T follicular helper cell (primary cell): ENCODE results near the gene FARP2.
"Not testable (repeated sequence)": the region's sequence is repeated elsewhere in the genome, so short reads cannot be mapped to it uniquely, and the experiment has no call there.

Experiments used
- DNase-seq: peaks from one replicate; pipeline ENCODE4 v3.0.0-alpha.2; 2020; ENCODE audit warnings: low read depth

Gene FARP2

DNA sequence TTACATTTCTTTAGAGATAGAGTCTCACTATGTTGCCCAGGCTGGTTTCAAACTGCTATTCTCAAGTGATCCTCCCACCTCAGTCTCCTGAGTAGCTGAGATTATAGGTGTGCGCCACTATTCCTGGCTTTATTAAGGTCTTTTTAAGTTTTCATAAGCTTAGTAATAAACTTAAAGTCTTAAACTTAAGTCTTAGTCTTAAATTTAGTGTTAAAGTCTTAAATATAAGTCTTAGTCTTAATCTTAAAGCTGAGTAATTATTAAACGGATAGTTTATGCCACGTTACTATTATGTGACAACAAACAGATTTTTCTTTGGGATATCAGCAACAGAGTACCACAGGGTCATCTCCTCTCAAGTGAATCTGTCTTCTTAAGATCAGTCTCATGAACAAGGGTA, 12.6 kb downstream of the FARP2 start:
- no peak for DNase-seq

GRCh38 chr2:241372361-241372992, 16.4 kb downstream of the FARP2 start:
- DNase-seq = no peak

- DNase-seq = no peak
These were observed 17.4 kb downstream of the FARP2 start for GRCh38 chr2:241373446-241373845.

DNA sequence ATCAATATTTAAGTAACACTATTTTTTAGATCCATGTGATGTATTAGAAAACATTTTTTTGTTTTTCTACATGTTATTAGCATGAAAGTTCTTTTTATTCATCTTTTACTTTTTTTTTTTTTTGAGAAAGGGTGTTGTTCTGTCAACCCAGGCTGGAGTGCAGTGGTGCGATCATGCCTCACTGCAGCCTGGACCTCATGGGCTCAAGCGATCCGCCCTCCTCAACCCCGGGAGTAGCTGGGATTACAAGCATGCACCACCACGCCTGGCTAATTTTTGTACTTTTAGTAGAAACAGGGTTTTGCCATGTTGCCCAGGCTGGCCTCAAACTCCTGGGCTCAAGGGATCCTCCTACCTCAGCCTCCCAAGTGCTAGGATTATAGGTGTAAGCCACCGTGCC, 17.8 kb downstream of the FARP2 start:
- not testable (repeated sequence) for DNase-seq

- DNase-seq = no peak
These were observed 19.2 kb downstream of the FARP2 start for GRCh38 chr2:241375300-241375699.

DNA sequence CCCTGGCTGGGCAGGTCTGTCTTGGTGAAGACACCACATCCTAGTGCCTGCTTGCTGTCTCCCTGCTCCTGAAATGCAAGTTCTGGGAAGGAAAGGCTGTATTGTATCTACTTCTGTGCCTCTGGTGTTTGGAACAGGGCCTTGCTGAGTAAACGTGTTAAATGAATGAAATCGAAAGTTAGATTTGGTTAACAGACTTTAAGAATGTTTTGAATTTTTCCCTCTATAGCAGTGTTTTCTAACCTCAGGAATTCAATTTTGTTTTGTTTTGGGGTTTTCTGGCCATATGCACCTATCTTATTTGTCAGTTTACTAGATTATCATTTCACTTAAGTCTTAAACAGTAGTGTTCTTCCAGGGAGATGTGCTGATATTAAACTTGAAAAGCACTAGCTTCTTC, 20.7 kb downstream of the FARP2 start:
- DNase-seq = no peak

- DNase-seq = no peak
These were observed 22.7 kb downstream of the FARP2 start for GRCh38 chr2:241378816-241379215.

DNA sequence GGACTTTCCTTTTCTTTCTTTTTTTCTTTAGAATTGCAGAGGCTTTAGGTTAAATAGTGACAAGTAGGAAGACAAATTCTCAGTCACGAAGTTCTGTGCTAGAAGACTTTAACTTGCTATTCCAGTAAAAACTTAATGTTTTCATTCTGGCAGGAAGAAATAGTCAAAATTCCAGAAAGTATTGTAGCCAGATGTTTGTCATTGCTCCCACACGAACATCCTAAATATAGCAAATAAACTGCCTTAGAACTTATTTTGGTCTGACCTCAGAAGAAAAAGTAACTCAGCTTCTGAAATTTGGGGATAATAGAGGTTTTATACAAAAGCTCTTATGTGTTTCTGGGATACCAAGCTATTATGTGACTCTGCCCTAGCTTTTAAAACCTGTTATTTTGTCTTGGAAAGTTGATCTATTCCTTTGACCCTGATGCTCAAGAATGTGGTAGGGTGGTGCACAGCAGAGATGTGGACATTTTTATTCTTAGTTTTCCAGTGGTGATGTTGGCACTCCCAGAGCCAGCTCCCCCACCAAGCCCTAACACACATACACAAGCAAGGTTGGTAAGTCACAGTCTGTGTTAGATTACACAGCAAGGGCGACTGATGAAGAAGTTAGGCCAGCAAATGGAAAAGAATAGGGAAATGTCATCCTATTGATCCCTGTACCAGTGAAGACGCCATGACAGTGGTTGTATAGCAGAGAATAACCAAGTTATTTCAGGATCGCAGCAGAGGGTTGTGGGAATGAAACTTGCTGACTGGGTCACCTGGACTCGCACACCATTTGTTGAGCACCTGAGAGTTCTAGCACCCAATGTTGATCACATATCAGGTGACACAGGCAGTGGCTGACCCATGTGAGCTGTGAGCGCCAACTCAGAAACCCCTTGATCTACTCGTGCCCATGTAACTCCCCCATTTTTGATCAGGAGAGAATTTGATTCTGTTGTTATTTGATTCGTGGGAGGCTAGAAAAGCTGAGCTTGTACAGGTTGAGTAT, 23.7 kb downstream of the FARP2 start:
- DNase-seq = no peak

DNA sequence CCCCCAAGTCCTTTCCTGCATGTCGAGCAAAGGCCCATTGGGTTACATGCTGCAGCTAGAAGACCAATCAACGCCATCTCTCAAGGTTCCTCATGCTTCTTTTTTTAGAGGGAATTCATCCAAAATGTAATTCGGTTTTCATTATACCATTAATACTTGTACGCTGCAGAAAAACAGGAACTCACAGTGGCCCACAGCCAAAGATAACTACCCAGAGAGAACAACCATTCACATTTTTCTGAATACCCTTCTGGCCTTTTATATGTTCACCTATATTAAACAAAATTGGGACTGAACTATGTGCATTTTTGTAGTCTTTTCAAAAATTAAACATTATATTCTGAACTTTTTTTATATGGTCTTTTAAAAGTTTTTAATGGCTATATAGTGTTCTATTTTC, 25.8 kb downstream of the FARP2 start:
- DNase-seq = no peak

DNA sequence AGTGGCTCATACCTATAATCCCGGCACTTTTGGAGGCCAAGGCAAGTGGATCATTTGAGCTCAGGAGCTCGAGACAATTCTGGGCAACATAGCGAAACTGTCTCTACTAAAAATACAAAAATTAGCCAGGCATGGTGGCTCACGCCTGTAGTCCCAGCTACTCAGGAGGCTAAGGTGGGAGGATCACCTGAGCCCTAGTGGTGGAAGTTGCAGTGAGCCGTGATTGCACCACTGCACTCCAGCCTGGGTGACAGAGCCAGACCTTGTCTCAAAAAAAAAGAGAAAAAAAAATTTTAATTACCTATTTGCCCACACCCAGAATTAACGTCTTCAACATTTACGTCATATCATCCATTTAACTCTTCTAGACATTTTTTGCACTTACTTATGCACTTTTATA, 29.4 kb downstream of the FARP2 start:
- DNase-seq = not testable (repeated sequence)

GRCh38 chr2:241386519-241386918, 30.4 kb downstream of the FARP2 start:
- DNase-seq = no peak

DNA sequence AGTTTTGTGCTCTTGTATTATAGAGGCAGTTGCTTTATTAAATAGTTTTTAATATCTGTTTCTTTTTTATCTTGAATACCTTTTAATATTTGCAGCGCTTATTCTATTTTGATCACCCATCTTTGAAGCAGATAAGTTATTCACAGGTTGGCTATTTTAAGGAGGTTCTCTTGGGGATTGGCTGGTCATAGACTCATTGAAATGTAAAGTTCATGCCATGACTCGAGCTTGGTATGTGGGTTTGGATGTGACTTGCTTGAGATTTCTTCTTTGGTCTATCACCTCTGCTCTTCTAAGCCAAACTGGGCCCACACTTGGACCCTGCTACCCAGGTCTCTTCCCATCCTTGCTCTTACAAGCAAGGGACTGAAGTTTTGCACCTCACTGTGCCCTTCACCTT, 33.6 kb downstream of the FARP2 start:
- DNase-seq = no peak

DNA sequence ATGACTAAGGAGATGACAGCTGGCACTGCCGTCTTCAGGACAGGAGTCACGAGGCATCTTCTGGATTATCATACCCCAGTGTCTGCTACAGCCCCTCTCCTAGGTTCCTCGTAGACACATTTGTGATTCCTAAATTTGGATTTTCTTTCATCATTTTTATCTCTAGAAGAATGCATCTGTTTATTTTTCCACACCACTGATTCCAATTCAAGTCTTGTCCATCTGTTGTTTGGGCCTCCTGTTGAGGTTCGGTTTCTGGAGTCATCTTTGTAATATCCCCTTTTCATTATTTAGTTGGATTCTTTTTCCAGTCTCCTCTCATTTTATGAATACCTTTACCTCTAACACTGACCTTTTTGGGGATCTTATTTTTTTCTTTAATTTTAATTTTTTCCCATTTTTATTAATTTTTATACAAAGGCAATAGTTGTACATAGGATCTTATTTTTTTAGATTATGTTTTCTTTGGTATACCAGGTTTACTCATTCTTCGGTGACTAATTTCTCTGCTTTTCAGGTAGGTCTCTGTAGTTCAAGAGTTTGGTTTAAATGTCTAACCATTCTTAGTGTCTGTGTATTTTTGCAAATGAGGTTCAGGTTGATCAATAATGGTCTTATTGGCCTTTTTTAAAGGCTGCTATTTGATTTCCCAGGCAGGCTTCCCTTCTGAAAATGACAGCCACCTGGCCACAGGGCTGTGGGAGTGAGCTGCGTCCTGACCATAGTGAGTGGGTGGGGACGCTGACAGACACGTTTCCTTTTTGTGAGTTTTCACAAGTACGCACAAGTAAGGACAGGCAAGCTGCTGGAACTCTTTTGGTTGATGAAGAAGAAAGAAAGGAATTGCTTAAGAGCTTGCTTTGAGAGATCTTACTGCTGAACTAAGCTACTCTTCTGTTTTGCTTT, 34.5 kb downstream of the FARP2 start:
- no peak for DNase-seq

GRCh38 chr2:241391892-241392665, 36.0 kb downstream of the FARP2 start:
- no peak for DNase-seq

- DNase-seq = not testable (repeated sequence)
These were observed 36.7 kb downstream of the FARP2 start for GRCh38 chr2:241392753-241393152.

- no peak for DNase-seq
These were observed 37.6 kb downstream of the FARP2 start for GRCh38 chr2:241393524-241394196.

- not testable (repeated sequence) for DNase-seq
These were observed 40.7 kb downstream of the FARP2 start for GRCh38 chr2:241396809-241397208.

- no peak for DNase-seq
These were observed 44.1 kb downstream of the FARP2 start for GRCh38 chr2:241399941-241400922.

DNA sequence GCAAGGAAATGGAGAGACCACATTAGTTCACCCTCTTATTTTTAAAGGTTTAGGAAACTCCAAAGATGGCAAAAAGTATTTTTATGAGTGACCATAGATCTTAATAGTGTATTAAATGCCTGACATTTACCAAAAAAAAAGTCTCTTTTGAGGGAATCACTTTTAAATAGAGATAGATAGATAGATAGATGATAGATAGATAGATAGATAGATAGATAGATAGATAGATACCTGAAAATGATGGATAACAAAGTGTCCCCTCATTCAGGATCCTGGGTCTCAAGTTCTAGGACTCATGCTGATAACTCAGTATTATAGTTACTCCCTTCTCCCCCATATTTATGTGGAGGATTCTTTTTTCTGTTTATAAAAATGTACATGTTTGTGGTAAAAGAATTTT, 52.8 kb downstream of the FARP2 start:
- DNase-seq = no peak
